ENCODE data around the gene ATP6V0C. TPM values are rescaled to one million over a fixed set of nuclear protein-coding genes. Genes with fewer than 3 reads are reported as not detected.
A peak's percentile ranks its signal among the peaks of the same experiment; 100 is the strongest.

Gene ATP6V0C
- total and polyA plus RNA-seq, 2 of the 8 experiments (the other 6 are each of a cell fraction or from before 2014, with no cell fraction given): 125 to 176 TPM

DNA sequence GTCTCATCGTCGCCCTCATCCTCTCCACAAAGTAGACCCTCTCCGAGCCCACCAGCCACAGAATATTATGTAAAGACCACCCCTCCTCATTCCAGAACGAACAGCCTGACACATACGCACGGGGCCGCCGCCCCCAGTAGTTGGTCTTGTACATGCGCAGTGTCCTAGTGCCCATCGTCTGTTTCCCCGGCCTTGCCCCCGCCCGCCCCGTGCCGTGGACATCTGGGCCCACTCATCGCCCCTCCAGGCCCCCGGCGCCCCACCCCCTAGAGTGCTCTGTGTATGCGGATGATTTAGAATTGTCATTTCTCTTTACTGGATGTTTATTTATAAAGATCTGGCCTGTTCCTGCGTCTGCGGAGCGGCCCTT is 5.9 kb downstream of the ATP6V0C start:
- H3K27ac ChIP-seq (ENCODE audit: low read depth, low read length): no peak overlapping the region
- H3K4me1 ChIP-seq (replicated peaks in 1 of 4; ENCODE audit: control insufficient read depth in 3 of 4, insufficient read depth in 4 of 4, low read length in 3 of 4): peaks cover 0 to 21% (median 5%) of the 10 kb centered on the region in 4 experiments; a peak in 5 of 7 replicates
- 95% methylated on average over 14 of the region's 22 CpGs; no CpG with 5 or more reads in 1 of the 2 experiments for WGBS, 2 experiments (ENCODE audit: extremely low coverage in 1 of 2, insufficient coverage in 1 of 2, insufficient read length in 1 of 2, insufficient replicate concordance in 2 of 2, low coverage in 1 of 2, low lambda C conversion rate in 2 of 2, missing lambda C conversion rate in 1 of 2)
- no peak overlapping the region for H2BK15ac ChIP-seq (ENCODE audit: low read length)
- no peaks in the 10 kb centered on the region for H3K27me3 ChIP-seq (replicated peaks in 1 of 4; ENCODE audit: control insufficient read depth in 3 of 4, extremely low read depth in 1 of 4, insufficient read depth in 3 of 4, low read length in 3 of 4)
- no peak for DNase-seq (ENCODE audit: low read depth in 1 of 2, low spot score in 2 of 2)
- no peak for FAIRE-seq
- H3K4ac ChIP-seq (replicated peaks; ENCODE audit: insufficient read length, low read depth, low read length): no peak overlapping the region
- H3K36me3 ChIP-seq (ENCODE audit: control insufficient read depth in 2 of 4, insufficient read depth in 4 of 4, low read length in 3 of 4): peaks cover 2 to 14% (median 4%) of the 10 kb centered on the region in 4 experiments; a peak in 5 of 8 replicates
- H3K23me2 ChIP-seq (ENCODE audit: low read depth, low read length): peaks cover 7% of the 10 kb centered on the region; the same call in 1 of the 2 replicates
- H3K14ac ChIP-seq (ENCODE audit: insufficient read length): no peak overlapping the region
- ChIA-PET POLR2A (ENCODE audit: partially characterized antibody) (interaction anchor here (0.6 to 7.6 kb wide), 9 partner anchors 8 to 268 kb away, joined by 3 to 108 read pairs (median 4); partner anchors contain the start of genes CEMP1, ECI1 and PDPK1), CTCF (ENCODE audit: partially characterized antibody) (interaction anchor here (1.1 kb wide), 1 partner anchor 24 kb away, joined by 3 read pairs; no protein-coding TSS in a partner anchor)
- no peak overlapping the region for H2BK12ac ChIP-seq (ENCODE audit: low read depth, low read length)
- no peak overlapping the region for H2BK20ac ChIP-seq (ENCODE audit: low read length)
- peaks cover 26% of the 10 kb centered on the region for H3K79me1 ChIP-seq (ENCODE audit: low read depth, low read length)
- H3K79me2 ChIP-seq (ENCODE audit: control insufficient read depth in 1 of 2, insufficient read depth in 2 of 2, low read length in 2 of 2): peaks cover 23 to 53% of the 10 kb centered on the region in 2 experiments
- no peak overlapping the region for H3K23ac ChIP-seq (ENCODE audit: insufficient read length)
- no peak overlapping the region for H4K5ac ChIP-seq (ENCODE audit: insufficient read length, low read depth, low read length)
- TF ChIP-seq POLR2AphosphoS5 (IDR thresholded peaks at IDR 0.05; ENCODE audit: low read depth, low read length): no peak
- peak in 1 of 2 experiments; percentile 41; a peak in 1 of 4 replicates for TF ChIP-seq SIN3A (conservative IDR thresholded peaks at IDR 0.05 in 1 of 2, IDR thresholded peaks at IDR 0.05 in 1 of 2; ENCODE audit: low read depth in 1 of 2, low read length in 2 of 2)
- H3K9ac ChIP-seq (replicated peaks in 1 of 4; ENCODE audit: extremely low read depth in 1 of 4, low read depth in 3 of 4, low read length in 3 of 4): no peak overlapping the region
- peak overlapping the region in 1 of 4 experiments; percentile 82; a peak in 3 of 8 replicates for H3K4me3 ChIP-seq (ENCODE audit: extremely low read depth in 1 of 4, insufficient read depth in 2 of 4, low read depth in 3 of 4, low read length in 4 of 4)
- peak overlapping the region; percentile 64 to 90 for H3K4me2 ChIP-seq (ENCODE audit: insufficient read depth in 1 of 2, low read depth in 2 of 2, low read length in 2 of 2)
- H3K9me3 ChIP-seq (ENCODE audit: insufficient read depth in 2 of 2, low read depth in 1 of 2, low read length in 1 of 2): no peaks in the 10 kb centered on the region
- no peak overlapping the region for H4K91ac ChIP-seq (replicated peaks; ENCODE audit: insufficient read length, low read length)
- peaks cover 29 to 38% of the 10 kb centered on the region in 2 experiments for H4K20me1 ChIP-seq (replicated peaks in 1 of 2; ENCODE audit: control insufficient read depth in 1 of 2, insufficient read depth in 2 of 2, low read length in 2 of 2)
- H3K18ac ChIP-seq (ENCODE audit: extremely low read depth, low read length): no peak overlapping the region
- H2AK5ac ChIP-seq (ENCODE audit: low read depth, low read length): no peak overlapping the region
- H3K56ac ChIP-seq (replicated peaks; ENCODE audit: insufficient read length, low read depth, low read length): no peak overlapping the region
- no peak overlapping the region for H2BK120ac ChIP-seq (replicated peaks; ENCODE audit: low read depth, low read length)
- H2BK5ac ChIP-seq (ENCODE audit: low read depth, low read length): no peak overlapping the region
- no peak overlapping the region for H2AFZ ChIP-seq (ENCODE audit: low read length)
- peak overlapping the region; percentile 91 for H4K8ac ChIP-seq (ENCODE audit: extremely low read depth, insufficient read depth, low read length)

All from H1 (cell line).